HEK293 (cell line): Measurements from ENCODE around the gene NFE2L3.

Experiments used
- IKZF3 ChIP-seq: fragments of 450-650 bp; IDR thresholded peaks from 2 replicates; pipeline ENCODE4 v1.5.0; 2018; ENCODE audit warnings: missing biosample characterization, mild to moderate bottlenecking, missing genetic modification characterization, moderate library complexity
- OVOL3 ChIP-seq: fragments of 450-650 bp; formaldehyde crosslinking; IDR thresholded peaks from 2 replicates; pipeline ENCODE4 v1.5.1; 2016; ENCODE audit warnings: missing biosample characterization, missing genetic modification characterization
- PRDM1 ChIP-seq: fragments of 450-650 bp; formaldehyde crosslinking; IDR thresholded peaks from 2 replicates; pipeline ENCODE4; 2016; ENCODE audit warnings: missing biosample characterization, missing genetic modification characterization
- ZFP37 ChIP-seq: fragments of 450-650 bp; formaldehyde crosslinking; IDR thresholded peaks from 2 replicates; pipeline ENCODE4 v1.5.1; 2016; ENCODE audit warnings: missing biosample characterization, missing genetic modification characterization
- ZNF112 ChIP-seq: fragments of 450-650 bp; formaldehyde crosslinking; IDR thresholded peaks from 2 replicates; pipeline ENCODE4 v1.5.0; 2017; ENCODE audit warnings: missing biosample characterization, missing genetic modification characterization
- ZNF302 ChIP-seq: fragments of 450-650 bp; formaldehyde crosslinking; IDR thresholded peaks from 2 replicates; pipeline ENCODE4 v1.5.1; 2016; ENCODE audit warnings: missing biosample characterization, missing genetic modification characterization, low read depth
- ZNF510 ChIP-seq: fragments of 450-650 bp; formaldehyde crosslinking; IDR thresholded peaks from 2 replicates; pipeline ENCODE4 v1.5.1; 2018; ENCODE audit warnings: mild to moderate bottlenecking, missing genetic modification characterization, missing biosample characterization; ENCODE audit not compliant: insufficient replicate concordance
- ZNF830 ChIP-seq: fragments of 450-650 bp; IDR thresholded peaks from 2 replicates; pipeline ENCODE4 v1.5.0; 2018; ENCODE audit warnings: missing biosample characterization, missing genetic modification characterization, low read depth, mild to moderate bottlenecking, moderate library complexity
- ZSCAN5A ChIP-seq: fragments of 450-650 bp; formaldehyde crosslinking; IDR thresholded peaks from 2 replicates; pipeline ENCODE4 v1.5.1; 2016; ENCODE audit warnings: missing biosample characterization, missing genetic modification characterization
- TF ChIP-seq, protein P1 (sequence below): fragments of 450-650 bp; formaldehyde crosslinking; IDR thresholded peaks from 2 replicates; pipeline ENCODE4 v1.5.1; 2016; ENCODE audit warnings: missing biosample characterization, missing genetic modification characterization
- TF ChIP-seq, protein P2 (sequence below): fragments of 450-650 bp; formaldehyde crosslinking; IDR thresholded peaks from 2 replicates; pipeline ENCODE4 v1.5.1; 2016; ENCODE audit warnings: missing biosample characterization, missing genetic modification characterization
- TF ChIP-seq, protein P3 (sequence below): fragments of 450-650 bp; formaldehyde crosslinking; IDR thresholded peaks from 2 replicates; pipeline ENCODE4 v1.5.1; 2016; ENCODE audit warnings: missing biosample characterization, missing genetic modification characterization, low read depth

GRCh38 chr7:26192485-26193087 is 40.6 kb downstream of the NFE2L3 start:
- TF ChIP-seq IKZF3, result no peak
- TF ChIP-seq, protein P1, sequence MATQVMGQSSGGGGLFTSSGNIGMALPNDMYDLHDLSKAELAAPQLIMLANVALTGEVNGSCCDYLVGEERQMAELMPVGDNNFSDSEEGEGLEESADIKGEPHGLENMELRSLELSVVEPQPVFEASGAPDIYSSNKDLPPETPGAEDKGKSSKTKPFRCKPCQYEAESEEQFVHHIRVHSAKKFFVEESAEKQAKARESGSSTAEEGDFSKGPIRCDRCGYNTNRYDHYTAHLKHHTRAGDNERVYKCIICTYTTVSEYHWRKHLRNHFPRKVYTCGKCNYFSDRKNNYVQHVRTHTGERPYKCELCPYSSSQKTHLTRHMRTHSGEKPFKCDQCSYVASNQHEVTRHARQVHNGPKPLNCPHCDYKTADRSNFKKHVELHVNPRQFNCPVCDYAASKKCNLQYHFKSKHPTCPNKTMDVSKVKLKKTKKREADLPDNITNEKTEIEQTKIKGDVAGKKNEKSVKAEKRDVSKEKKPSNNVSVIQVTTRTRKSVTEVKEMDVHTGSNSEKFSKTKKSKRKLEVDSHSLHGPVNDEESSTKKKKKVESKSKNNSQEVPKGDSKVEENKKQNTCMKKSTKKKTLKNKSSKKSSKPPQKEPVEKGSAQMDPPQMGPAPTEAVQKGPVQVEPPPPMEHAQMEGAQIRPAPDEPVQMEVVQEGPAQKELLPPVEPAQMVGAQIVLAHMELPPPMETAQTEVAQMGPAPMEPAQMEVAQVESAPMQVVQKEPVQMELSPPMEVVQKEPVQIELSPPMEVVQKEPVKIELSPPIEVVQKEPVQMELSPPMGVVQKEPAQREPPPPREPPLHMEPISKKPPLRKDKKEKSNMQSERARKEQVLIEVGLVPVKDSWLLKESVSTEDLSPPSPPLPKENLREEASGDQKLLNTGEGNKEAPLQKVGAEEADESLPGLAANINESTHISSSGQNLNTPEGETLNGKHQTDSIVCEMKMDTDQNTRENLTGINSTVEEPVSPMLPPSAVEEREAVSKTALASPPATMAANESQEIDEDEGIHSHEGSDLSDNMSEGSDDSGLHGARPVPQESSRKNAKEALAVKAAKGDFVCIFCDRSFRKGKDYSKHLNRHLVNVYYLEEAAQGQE (tag by site-specific recombination), result no peak
- TF ChIP-seq, protein P2, sequence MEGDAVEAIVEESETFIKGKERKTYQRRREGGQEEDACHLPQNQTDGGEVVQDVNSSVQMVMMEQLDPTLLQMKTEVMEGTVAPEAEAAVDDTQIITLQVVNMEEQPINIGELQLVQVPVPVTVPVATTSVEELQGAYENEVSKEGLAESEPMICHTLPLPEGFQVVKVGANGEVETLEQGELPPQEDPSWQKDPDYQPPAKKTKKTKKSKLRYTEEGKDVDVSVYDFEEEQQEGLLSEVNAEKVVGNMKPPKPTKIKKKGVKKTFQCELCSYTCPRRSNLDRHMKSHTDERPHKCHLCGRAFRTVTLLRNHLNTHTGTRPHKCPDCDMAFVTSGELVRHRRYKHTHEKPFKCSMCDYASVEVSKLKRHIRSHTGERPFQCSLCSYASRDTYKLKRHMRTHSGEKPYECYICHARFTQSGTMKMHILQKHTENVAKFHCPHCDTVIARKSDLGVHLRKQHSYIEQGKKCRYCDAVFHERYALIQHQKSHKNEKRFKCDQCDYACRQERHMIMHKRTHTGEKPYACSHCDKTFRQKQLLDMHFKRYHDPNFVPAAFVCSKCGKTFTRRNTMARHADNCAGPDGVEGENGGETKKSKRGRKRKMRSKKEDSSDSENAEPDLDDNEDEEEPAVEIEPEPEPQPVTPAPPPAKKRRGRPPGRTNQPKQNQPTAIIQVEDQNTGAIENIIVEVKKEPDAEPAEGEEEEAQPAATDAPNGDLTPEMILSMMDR (tag by site-specific recombination), result no peak
- TF ChIP-seq ZSCAN5A, result no peak
- no peak for TF ChIP-seq ZNF112 (tag by site-specific recombination)
- TF ChIP-seq, protein P3, sequence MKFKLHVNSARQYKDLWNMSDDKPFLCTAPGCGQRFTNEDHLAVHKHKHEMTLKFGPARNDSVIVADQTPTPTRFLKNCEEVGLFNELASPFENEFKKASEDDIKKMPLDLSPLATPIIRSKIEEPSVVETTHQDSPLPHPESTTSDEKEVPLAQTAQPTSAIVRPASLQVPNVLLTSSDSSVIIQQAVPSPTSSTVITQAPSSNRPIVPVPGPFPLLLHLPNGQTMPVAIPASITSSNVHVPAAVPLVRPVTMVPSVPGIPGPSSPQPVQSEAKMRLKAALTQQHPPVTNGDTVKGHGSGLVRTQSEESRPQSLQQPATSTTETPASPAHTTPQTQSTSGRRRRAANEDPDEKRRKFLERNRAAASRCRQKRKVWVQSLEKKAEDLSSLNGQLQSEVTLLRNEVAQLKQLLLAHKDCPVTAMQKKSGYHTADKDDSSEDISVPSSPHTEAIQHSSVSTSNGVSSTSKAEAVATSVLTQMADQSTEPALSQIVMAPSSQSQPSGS (tag by site-specific recombination), result no peak
- no peak for TF ChIP-seq ZNF830 (tag by site-specific recombination)
- TF ChIP-seq OVOL3 (tag by site-specific recombination), result no peak
- TF ChIP-seq ZNF302 (tag by site-specific recombination), result no peak
- TF ChIP-seq ZFP37 (tag by site-specific recombination), result no peak
- no peak for TF ChIP-seq ZNF510 (tag by site-specific recombination)
- no peak for TF ChIP-seq PRDM1 (tag by site-specific recombination)
